Measurements from ENCODE around the gene SPRYD4. TPM values are rescaled to one million over a fixed set of nuclear protein-coding genes. Genes with fewer than 3 reads are reported as not detected.
A peak's percentile ranks its signal among the peaks of the same experiment; 100 is the strongest.
"Not testable (repeated sequence)": the region's sequence is repeated elsewhere in the genome, so short reads cannot be mapped to it uniquely, and the experiment has no call there.

The SPRYD4 gene
- total RNA-seq, 2 donors from 2014 or later = 2.3 to 5.8 TPM

GRCh38 chr12:56496704-56497103 is 28.3 kb downstream of the SPRYD4 start:
- not testable (repeated sequence) for H3K27me3 ChIP-seq (replicated peaks; ENCODE audit: insufficient read depth); DNase-seq (ENCODE audit: low spot score); H3K4me1 ChIP-seq (ENCODE audit: control insufficient read depth in 1 of 2, low read depth in 2 of 2); H3K27ac ChIP-seq; H3K9me3 ChIP-seq; ATAC-seq (ENCODE audit: insufficient number of reproducible peaks, low FRiP score, low read depth); H3K36me3 ChIP-seq
- H3K4me3 ChIP-seq = peak overlapping the region; percentile 38
- peak; percentile 42 for TF ChIP-seq CTCF (IDR thresholded peaks at IDR 0.05)

- not testable (repeated sequence) for ATAC-seq (ENCODE audit: insufficient number of reproducible peaks, low FRiP score, low read depth); H3K27ac ChIP-seq; H3K4me3 ChIP-seq; DNase-seq (ENCODE audit: low spot score); H3K36me3 ChIP-seq; H3K4me1 ChIP-seq (ENCODE audit: control insufficient read depth in 1 of 2, low read depth in 2 of 2); H3K9me3 ChIP-seq; H3K27me3 ChIP-seq (replicated peaks; ENCODE audit: insufficient read depth)
Measured at GRCh38 chr12:56498126-56498902, 29.9 kb downstream of the SPRYD4 start.

- not testable (repeated sequence) for ATAC-seq (ENCODE audit: insufficient number of reproducible peaks, low FRiP score, low read depth); H3K36me3 ChIP-seq; H3K27me3 ChIP-seq (replicated peaks; ENCODE audit: insufficient read depth); DNase-seq (ENCODE audit: low spot score); H3K27ac ChIP-seq; H3K4me3 ChIP-seq; H3K9me3 ChIP-seq; H3K4me1 ChIP-seq (ENCODE audit: control insufficient read depth in 1 of 2, low read depth in 2 of 2)
Measured at GRCh38 chr12:56499452-56499851, 31.1 kb downstream of the SPRYD4 start.

- not testable (repeated sequence) for ATAC-seq (ENCODE audit: insufficient number of reproducible peaks, low FRiP score, low read depth)
Measured at GRCh38 chr12:56499879-56500278, 31.5 kb downstream of the SPRYD4 start.

GRCh38 chr12:56510786-56511185 is 42.4 kb downstream of the SPRYD4 start:
- ATAC-seq (ENCODE audit: insufficient number of reproducible peaks, low FRiP score, low read depth) (no peak), DNase-seq (ENCODE audit: low spot score) (no peak)
- Histone ChIP-seq H3K27me3 (replicated peaks; ENCODE audit: insufficient read depth) (no peaks in the 10 kb centered on the region), H3K4me3 (no peak overlapping the region), H3K27ac (no peak overlapping the region), H3K9me3 (no peaks in the 10 kb centered on the region), H3K36me3 (no peaks in the 10 kb centered on the region), H3K4me1 (ENCODE audit: control insufficient read depth in 1 of 2, low read depth in 2 of 2) (no peaks in the 10 kb centered on the region)
- no peak for TF ChIP-seq CTCF (IDR thresholded peaks at IDR 0.05)

More at GRCh38 chr12:56499879-56500278, 31.5 kb downstream of the SPRYD4 start:
- H3K27me3 ChIP-seq (replicated peaks; ENCODE audit: insufficient read depth); DNase-seq (ENCODE audit: low spot score); H3K27ac ChIP-seq; H3K4me1 ChIP-seq (ENCODE audit: control insufficient read depth in 1 of 2, low read depth in 2 of 2); H3K4me3 ChIP-seq; H3K9me3 ChIP-seq; H3K36me3 ChIP-seq: not testable (repeated sequence)

GRCh38 chr12:56514014-56514318 is 45.6 kb downstream of the SPRYD4 start:
- not testable (repeated sequence) for ATAC-seq (ENCODE audit: insufficient number of reproducible peaks, low FRiP score, low read depth); H3K27me3 ChIP-seq (replicated peaks; ENCODE audit: insufficient read depth); H3K36me3 ChIP-seq; H3K4me1 ChIP-seq (ENCODE audit: control insufficient read depth in 1 of 2, low read depth in 2 of 2); H3K27ac ChIP-seq; DNase-seq (ENCODE audit: low spot score); H3K9me3 ChIP-seq
- H3K4me3 ChIP-seq = peak overlapping the region; percentile 17

GRCh38 chr12:56517854-56518253 is 49.5 kb downstream of the SPRYD4 start:
- H3K27ac ChIP-seq = no peak overlapping the region
- ATAC-seq (ENCODE audit: insufficient number of reproducible peaks, low FRiP score, low read depth) = no peak
- H3K4me1 ChIP-seq (ENCODE audit: control insufficient read depth in 1 of 2, low read depth in 2 of 2) = peaks cover 11 to 19% of the 10 kb centered on the region in 2 donors
- H3K4me3 ChIP-seq = no peak overlapping the region
- H3K27me3 ChIP-seq (replicated peaks; ENCODE audit: insufficient read depth) = no peaks in the 10 kb centered on the region
- no peak for DNase-seq (ENCODE audit: low spot score)
- no peak for TF ChIP-seq CTCF (IDR thresholded peaks at IDR 0.05)
- no peaks in the 10 kb centered on the region for H3K9me3 ChIP-seq
- H3K36me3 ChIP-seq = no peaks in the 10 kb centered on the region
